WERI-Rb-1 (cell line): ENCODE results near the gene KLHL36.

Experiments
- DNase-seq: peaks from one replicate; pipeline ENCODE4 v3.0.0-alpha.2; 2020
- H3K27ac ChIP-seq: fragments of 250-450 bp; sonication (Bioruptor Pico); 2 replicates; pipeline ENCODE4 v1.5.1; 2020; ENCODE audit warnings: mild to moderate bottlenecking, moderate library complexity
- H3K27me3 ChIP-seq: fragments of 250-450 bp; sonication (Bioruptor Pico); 2 replicates; pipeline ENCODE4 v1.5.1; 2021; ENCODE audit warnings: mild to moderate bottlenecking, low read depth, moderate library complexity; ENCODE audit not compliant: insufficient read depth, severe bottlenecking
- H3K36me3 ChIP-seq: fragments of 250-450 bp; sonication (Bioruptor Pico); 2 replicates; pipeline ENCODE4 v1.5.1; 2020; ENCODE audit warnings: mild to moderate bottlenecking, moderate library complexity
- H3K4me3 ChIP-seq: 2 replicates; pipeline ENCODE4 v1.5.1; 2011; ENCODE audit warnings: low read depth, mild to moderate bottlenecking, control low read depth, low read length
- H3K9me3 ChIP-seq: fragments of 250-450 bp; sonication (Bioruptor Pico); 2 replicates; pipeline ENCODE4 v1.5.1; 2021; ENCODE audit warnings: mild to moderate bottlenecking, moderate library complexity; ENCODE audit not compliant: severe bottlenecking
- CTCF ChIP-seq: IDR thresholded peaks from 2 replicates; pipeline ENCODE4 v1.5.1; 2011; ENCODE audit warnings: low read depth, mild to moderate bottlenecking, control low read depth, inconsistent platforms, low read length

The KLHL36 gene

GRCh38 chr16:84650062-84650991 lies 2.0 kb downstream of the KLHL36 start:
- Histone ChIP-seq H3K4me3 (no peak overlapping the region), H3K9me3 (no peaks in the 10 kb centered on the region), H3K27ac (no peak overlapping the region), H3K36me3 (no peaks in the 10 kb centered on the region), H3K27me3 (no peaks in the 10 kb centered on the region)
- TF ChIP-seq CTCF = no peak
- no peak for DNase-seq

GRCh38 chr16:84652566-84652965 lies 4.3 kb downstream of the KLHL36 start:
- Histone ChIP-seq H3K27ac (no peak overlapping the region), H3K4me3 (no peak overlapping the region), H3K9me3 (no peaks in the 10 kb centered on the region), H3K27me3 (no peaks in the 10 kb centered on the region), H3K36me3 (no peaks in the 10 kb centered on the region)
- TF ChIP-seq CTCF = no peak
- DNase-seq = no peak

GRCh38 chr16:84654238-84654637 lies 5.9 kb downstream of the KLHL36 start:
- DNase-seq = no peak
- Histone ChIP-seq H3K36me3 (no peaks in the 10 kb centered on the region), H3K9me3 (no peaks in the 10 kb centered on the region)

GRCh38 chr16:84654998-84655397 lies 6.7 kb downstream of the KLHL36 start:
- H3K27me3 ChIP-seq = no peaks in the 10 kb centered on the region
- no peak for DNase-seq
- H3K4me3 ChIP-seq = no peak overlapping the region
- TF ChIP-seq CTCF = no peak
- H3K9me3 ChIP-seq = no peaks in the 10 kb centered on the region
- no peaks in the 10 kb centered on the region for H3K36me3 ChIP-seq
- no peak overlapping the region for H3K27ac ChIP-seq

More at GRCh38 chr16:84654238-84654637, 5.9 kb downstream of the KLHL36 start:
- no peak overlapping the region for H3K27ac ChIP-seq
- H3K4me3 ChIP-seq = no peak overlapping the region
- TF ChIP-seq CTCF = no peak
- no peaks in the 10 kb centered on the region for H3K27me3 ChIP-seq

- no peak overlapping the region for H3K27ac ChIP-seq
- H3K9me3 ChIP-seq = no peaks in the 10 kb centered on the region
- no peak overlapping the region for H3K4me3 ChIP-seq
- H3K27me3 ChIP-seq = no peaks in the 10 kb centered on the region
- no peak for TF ChIP-seq CTCF
- H3K36me3 ChIP-seq = no peaks in the 10 kb centered on the region
- DNase-seq = no peak
These were observed 8.3 kb downstream of the KLHL36 start for GRCh38 chr16:84656649-84657048.
